ENCODE measurements around the gene SLC25A1.

DNA sequence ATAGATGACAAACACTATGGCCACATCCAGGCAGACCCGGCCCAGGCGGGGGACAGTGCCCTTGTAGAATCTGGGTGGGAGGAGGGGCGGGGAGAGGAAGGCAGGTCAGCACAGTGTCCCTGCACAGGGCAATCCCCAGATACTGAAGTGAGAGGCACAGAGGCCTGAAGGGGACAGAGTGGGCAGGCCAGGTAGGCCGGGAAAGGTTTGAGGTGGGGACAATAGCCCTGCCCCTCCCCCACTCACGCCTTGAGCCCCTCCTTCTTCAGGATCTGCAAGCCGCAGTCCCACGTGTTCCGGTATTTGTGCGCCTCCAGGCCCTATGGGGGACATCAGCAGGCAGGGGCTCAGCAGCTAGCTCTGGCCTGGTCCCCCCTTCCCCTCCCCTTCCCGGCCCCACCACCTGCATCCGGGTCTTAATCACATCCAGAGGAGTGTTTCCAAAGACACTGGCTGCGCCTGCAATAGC, 2.3 kb downstream of the SLC25A1 start:
- TF ChIP-seq POLR2A (IDR thresholded peaks at IDR 0.05) = no peak
- TF ChIP-seq, protein P1, sequence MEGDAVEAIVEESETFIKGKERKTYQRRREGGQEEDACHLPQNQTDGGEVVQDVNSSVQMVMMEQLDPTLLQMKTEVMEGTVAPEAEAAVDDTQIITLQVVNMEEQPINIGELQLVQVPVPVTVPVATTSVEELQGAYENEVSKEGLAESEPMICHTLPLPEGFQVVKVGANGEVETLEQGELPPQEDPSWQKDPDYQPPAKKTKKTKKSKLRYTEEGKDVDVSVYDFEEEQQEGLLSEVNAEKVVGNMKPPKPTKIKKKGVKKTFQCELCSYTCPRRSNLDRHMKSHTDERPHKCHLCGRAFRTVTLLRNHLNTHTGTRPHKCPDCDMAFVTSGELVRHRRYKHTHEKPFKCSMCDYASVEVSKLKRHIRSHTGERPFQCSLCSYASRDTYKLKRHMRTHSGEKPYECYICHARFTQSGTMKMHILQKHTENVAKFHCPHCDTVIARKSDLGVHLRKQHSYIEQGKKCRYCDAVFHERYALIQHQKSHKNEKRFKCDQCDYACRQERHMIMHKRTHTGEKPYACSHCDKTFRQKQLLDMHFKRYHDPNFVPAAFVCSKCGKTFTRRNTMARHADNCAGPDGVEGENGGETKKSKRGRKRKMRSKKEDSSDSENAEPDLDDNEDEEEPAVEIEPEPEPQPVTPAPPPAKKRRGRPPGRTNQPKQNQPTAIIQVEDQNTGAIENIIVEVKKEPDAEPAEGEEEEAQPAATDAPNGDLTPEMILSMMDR (IDR thresholded peaks at IDR 0.05) = no peak
